ENCODE measurements around the gene ITPRIPL2.

Gene ITPRIPL2

GRCh38 chr16:19116711-19117449 lies 3.1 kb downstream of the ITPRIPL2 start:
- no peaks in the 10 kb centered on the region for H3K36me3 Mint-ChIP-seq (ENCODE audit: insufficient read depth)
- DNase-seq (ENCODE audit: low spot score in 2 of 2), result no peak
- peak overlapping the region; percentile 13 for H3K4me3 Mint-ChIP-seq
- ATAC-seq (replicated peaks; ENCODE audit: extremely low read depth, poor library complexity, severe bottlenecking), result peak; percentile 24
- peaks cover 29% of the 10 kb centered on the region for H3K27me3 Mint-ChIP-seq
- H3K9me3 Mint-ChIP-seq, result no peaks in the 10 kb centered on the region
- H3K27ac Mint-ChIP-seq (ENCODE audit: low read depth), result no peak overlapping the region
- peaks cover 14% of the 10 kb centered on the region for H3K4me1 Mint-ChIP-seq

GRCh38 chr16:19118938-19119431 lies 5.2 kb downstream of the ITPRIPL2 start:
- ATAC-seq (replicated peaks; ENCODE audit: extremely low read depth, poor library complexity, severe bottlenecking), result no peak
- Mint-ChIP-seq H3K27ac (ENCODE audit: low read depth) (peak overlapping the region; percentile 58), H3K4me1 (peaks cover 14% of the 10 kb centered on the region)

GRCh38 chr16:19119564-19119963 lies 5.8 kb downstream of the ITPRIPL2 start:
- DNase-seq (ENCODE audit: low spot score in 2 of 2) (no peak), ATAC-seq (replicated peaks; ENCODE audit: extremely low read depth, poor library complexity, severe bottlenecking) (no peak)
- Mint-ChIP-seq H3K27me3 (peaks cover 9% of the 10 kb centered on the region), H3K4me3 (peak overlapping the region; percentile 25), H3K4me1 (peaks cover 14% of the 10 kb centered on the region), H3K27ac (ENCODE audit: low read depth) (peak overlapping the region; percentile 58), H3K9me3 (no peaks in the 10 kb centered on the region), H3K36me3 (ENCODE audit: insufficient read depth) (no peaks in the 10 kb centered on the region)

More at GRCh38 chr16:19118938-19119431, 5.2 kb downstream of the ITPRIPL2 start:
- Mint-ChIP-seq H3K4me3 (peak overlapping the region; percentile 68), H3K9me3 (no peaks in the 10 kb centered on the region), H3K36me3 (ENCODE audit: insufficient read depth) (no peaks in the 10 kb centered on the region), H3K27me3 (peaks cover 9% of the 10 kb centered on the region)
- DNase-seq (ENCODE audit: low spot score in 2 of 2), result no peak

- ATAC-seq (replicated peaks; ENCODE audit: extremely low read depth, poor library complexity, severe bottlenecking), result no peak
- Mint-ChIP-seq H3K36me3 (ENCODE audit: insufficient read depth) (no peaks in the 10 kb centered on the region), H3K27me3 (peaks cover 7% of the 10 kb centered on the region), H3K4me1 (peaks cover 16% of the 10 kb centered on the region), H3K4me3 (no peak overlapping the region), H3K27ac (ENCODE audit: low read depth) (no peak overlapping the region), H3K9me3 (no peaks in the 10 kb centered on the region)
- no peak for DNase-seq (ENCODE audit: low spot score in 2 of 2)
Measured at GRCh38 chr16:19123535-19124178, 9.9 kb downstream of the ITPRIPL2 start.

GRCh38 chr16:19126300-19126699 lies 12.5 kb downstream of the ITPRIPL2 start:
- DNase-seq (ENCODE audit: low spot score in 2 of 2) (no peak), ATAC-seq (replicated peaks; ENCODE audit: extremely low read depth, poor library complexity, severe bottlenecking) (no peak)
- Mint-ChIP-seq H3K27me3 (no peaks in the 10 kb centered on the region), H3K9me3 (no peaks in the 10 kb centered on the region), H3K4me1 (peaks cover 18% of the 10 kb centered on the region), H3K27ac (ENCODE audit: low read depth) (no peak overlapping the region), H3K4me3 (no peak overlapping the region), H3K36me3 (ENCODE audit: insufficient read depth) (no peaks in the 10 kb centered on the region)

GRCh38 chr16:19127205-19127604 lies 13.4 kb downstream of the ITPRIPL2 start:
- no peaks in the 10 kb centered on the region for H3K27me3 Mint-ChIP-seq
- H3K27ac Mint-ChIP-seq (ENCODE audit: low read depth), result peak overlapping the region; percentile 26
- DNase-seq (ENCODE audit: low spot score in 2 of 2) (no peak), ATAC-seq (replicated peaks; ENCODE audit: extremely low read depth, poor library complexity, severe bottlenecking) (peak; percentile 67)
- peaks cover 19% of the 10 kb centered on the region for H3K4me1 Mint-ChIP-seq
- H3K9me3 Mint-ChIP-seq, result no peaks in the 10 kb centered on the region
- H3K4me3 Mint-ChIP-seq, result no peak overlapping the region
- H3K36me3 Mint-ChIP-seq (ENCODE audit: insufficient read depth), result no peaks in the 10 kb centered on the region

GRCh38 chr16:19127674-19128131 lies 13.9 kb downstream of the ITPRIPL2 start:
- Mint-ChIP-seq H3K4me1 (peaks cover 19% of the 10 kb centered on the region), H3K4me3 (no peak overlapping the region), H3K36me3 (ENCODE audit: insufficient read depth) (no peaks in the 10 kb centered on the region), H3K27ac (ENCODE audit: low read depth) (peak overlapping the region; percentile 26), H3K9me3 (no peaks in the 10 kb centered on the region), H3K27me3 (no peaks in the 10 kb centered on the region)
- DNase-seq (ENCODE audit: low spot score in 2 of 2), result no peak
- no peak for ATAC-seq (replicated peaks; ENCODE audit: extremely low read depth, poor library complexity, severe bottlenecking)

- no peak overlapping the region for H3K27ac Mint-ChIP-seq (ENCODE audit: low read depth)
- DNase-seq (ENCODE audit: low spot score in 2 of 2), result no peak
- peaks cover 19% of the 10 kb centered on the region for H3K4me1 Mint-ChIP-seq
- no peak for ATAC-seq (replicated peaks; ENCODE audit: extremely low read depth, poor library complexity, severe bottlenecking)
- H3K27me3 Mint-ChIP-seq, result no peaks in the 10 kb centered on the region
- H3K9me3 Mint-ChIP-seq, result no peaks in the 10 kb centered on the region
- no peaks in the 10 kb centered on the region for H3K36me3 Mint-ChIP-seq (ENCODE audit: insufficient read depth)
- no peak overlapping the region for H3K4me3 Mint-ChIP-seq
Measured at GRCh38 chr16:19128454-19129200, 14.9 kb downstream of the ITPRIPL2 start.

GRCh38 chr16:19130385-19130784 lies 16.6 kb downstream of the ITPRIPL2 start:
- peaks cover 19% of the 10 kb centered on the region for H3K4me1 Mint-ChIP-seq
- H3K27ac Mint-ChIP-seq (ENCODE audit: low read depth), result no peak overlapping the region
- no peaks in the 10 kb centered on the region for H3K36me3 Mint-ChIP-seq (ENCODE audit: insufficient read depth)
- H3K27me3 Mint-ChIP-seq, result no peaks in the 10 kb centered on the region
- no peaks in the 10 kb centered on the region for H3K9me3 Mint-ChIP-seq
- DNase-seq (ENCODE audit: low spot score in 2 of 2) (no peak), ATAC-seq (replicated peaks; ENCODE audit: extremely low read depth, poor library complexity, severe bottlenecking) (no peak)
- peak overlapping the region; percentile 18 for H3K4me3 Mint-ChIP-seq

- H3K4me1 Mint-ChIP-seq, result peaks cover 19% of the 10 kb centered on the region
- H3K4me3 Mint-ChIP-seq, result peak overlapping the region; percentile 18
- ATAC-seq (replicated peaks; ENCODE audit: extremely low read depth, poor library complexity, severe bottlenecking) (no peak), DNase-seq (ENCODE audit: low spot score in 2 of 2) (no peak)
- H3K36me3 Mint-ChIP-seq (ENCODE audit: insufficient read depth), result no peaks in the 10 kb centered on the region
- H3K9me3 Mint-ChIP-seq, result no peaks in the 10 kb centered on the region
- H3K27me3 Mint-ChIP-seq, result no peaks in the 10 kb centered on the region
- H3K27ac Mint-ChIP-seq (ENCODE audit: low read depth), result peak overlapping the region; percentile 33
Measured at GRCh38 chr16:19130852-19131824, 17.4 kb downstream of the ITPRIPL2 start.

- H3K27ac Mint-ChIP-seq (ENCODE audit: low read depth), result no peak overlapping the region
- ATAC-seq (replicated peaks; ENCODE audit: extremely low read depth, poor library complexity, severe bottlenecking), result no peak
Measured at GRCh38 chr16:19131825-19132218, 18.1 kb downstream of the ITPRIPL2 start.

GRCh38 chr16:19132255-19132654 lies 18.5 kb downstream of the ITPRIPL2 start:
- H3K27me3 Mint-ChIP-seq, result no peaks in the 10 kb centered on the region
- H3K9me3 Mint-ChIP-seq, result no peaks in the 10 kb centered on the region
- DNase-seq (ENCODE audit: low spot score in 2 of 2) (no peak), ATAC-seq (replicated peaks; ENCODE audit: extremely low read depth, poor library complexity, severe bottlenecking) (no peak)
- H3K4me3 Mint-ChIP-seq, result no peak overlapping the region
- H3K4me1 Mint-ChIP-seq, result peaks cover 16% of the 10 kb centered on the region
- H3K27ac Mint-ChIP-seq (ENCODE audit: low read depth), result no peak overlapping the region
- H3K36me3 Mint-ChIP-seq (ENCODE audit: insufficient read depth), result no peaks in the 10 kb centered on the region

More at GRCh38 chr16:19131825-19132218, 18.1 kb downstream of the ITPRIPL2 start:
- DNase-seq (ENCODE audit: low spot score in 2 of 2), result no peak
- Mint-ChIP-seq H3K27me3 (no peaks in the 10 kb centered on the region), H3K9me3 (no peaks in the 10 kb centered on the region), H3K4me1 (peaks cover 19% of the 10 kb centered on the region), H3K36me3 (ENCODE audit: insufficient read depth) (no peaks in the 10 kb centered on the region), H3K4me3 (no peak overlapping the region)
